ENCODE measurements around the gene TREM2.

The TREM2 gene

GRCh38 chr6:41184761-41185160 lies 21.8 kb upstream of the TREM2 start:
- DNase-seq (ENCODE audit: low read depth in 1 of 2, low spot score in 1 of 2) = no peak

GRCh38 chr6:41182069-41183034 lies 19.4 kb upstream of the TREM2 start:
- peak in 1 of 2 donors; percentile 16 for DNase-seq (ENCODE audit: low read depth in 1 of 2, low spot score in 1 of 2)

GRCh38 chr6:41181566-41181965 lies 18.6 kb upstream of the TREM2 start:
- DNase-seq (ENCODE audit: low read depth in 1 of 2, low spot score in 1 of 2) = no peak

GRCh38 chr6:41179163-41179562 lies 16.2 kb upstream of the TREM2 start:
- DNase-seq (ENCODE audit: low read depth in 1 of 2, low spot score in 1 of 2) = no peak

GRCh38 chr6:41177695-41178094 lies 14.8 kb upstream of the TREM2 start:
- no peak for DNase-seq (ENCODE audit: low read depth in 1 of 2, low spot score in 1 of 2)

- no peak for DNase-seq (ENCODE audit: low read depth in 1 of 2, low spot score in 1 of 2)
Measured at GRCh38 chr6:41177287-41177686, 14.4 kb upstream of the TREM2 start.

GRCh38 chr6:41176189-41176588 lies 13.3 kb upstream of the TREM2 start:
- no peak for DNase-seq (ENCODE audit: low read depth in 1 of 2, low spot score in 1 of 2)

GRCh38 chr6:41175084-41175483 lies 12.2 kb upstream of the TREM2 start:
- DNase-seq (ENCODE audit: low read depth in 1 of 2, low spot score in 1 of 2) = no peak

GRCh38 chr6:41174610-41175009 lies 11.7 kb upstream of the TREM2 start:
- DNase-seq (ENCODE audit: low read depth in 1 of 2, low spot score in 1 of 2) = no peak

- DNase-seq (ENCODE audit: low read depth in 1 of 2, low spot score in 1 of 2) = no peak
Measured at GRCh38 chr6:41171908-41172307, 9.0 kb upstream of the TREM2 start.

GRCh38 chr6:41170547-41171160 lies 7.7 kb upstream of the TREM2 start:
- DNase-seq (ENCODE audit: low read depth in 1 of 2, low spot score in 1 of 2) = no peak

GRCh38 chr6:41167173-41167963 lies 4.5 kb upstream of the TREM2 start:
- DNase-seq (ENCODE audit: low read depth in 1 of 2, low spot score in 1 of 2) = no peak

GRCh38 chr6:41164551-41165120 lies 1.7 kb upstream of the TREM2 start:
- DNase-seq (ENCODE audit: low read depth in 1 of 2, low spot score in 1 of 2) = no peak

- DNase-seq (ENCODE audit: low read depth in 1 of 2, low spot score in 1 of 2) = no peak
Measured at GRCh38 chr6:41163419-41163717, 452 bp upstream of the TREM2 start.

- DNase-seq (ENCODE audit: low read depth in 1 of 2, low spot score in 1 of 2) = no peak
Measured at GRCh38 chr6:41161851-41162552, 914 bp downstream of the TREM2 start.

- DNase-seq (ENCODE audit: low read depth in 1 of 2, low spot score in 1 of 2) = no peak
Measured at GRCh38 chr6:41161380-41161779, 1.5 kb downstream of the TREM2 start.

- DNase-seq (ENCODE audit: low read depth in 1 of 2, low spot score in 1 of 2) = no peak
Measured at GRCh38 chr6:41160933-41161332, 2.0 kb downstream of the TREM2 start.

GRCh38 chr6:41159415-41160082 lies 3.4 kb downstream of the TREM2 start:
- no peak for DNase-seq (ENCODE audit: low read depth in 1 of 2, low spot score in 1 of 2)

- no peak for DNase-seq (ENCODE audit: low read depth in 1 of 2, low spot score in 1 of 2)
Measured at GRCh38 chr6:41157323-41157722, 5.6 kb downstream of the TREM2 start.

GRCh38 chr6:41156771-41157170 lies 6.1 kb downstream of the TREM2 start:
- no peak for DNase-seq (ENCODE audit: low read depth in 1 of 2, low spot score in 1 of 2)

Data from stimulated activated CD4-positive, alpha-beta T cell treated with anti-CD3 and anti-CD28 coated beads, Interleukin-15, amount 100 ng/mL, for 1 hour (primary cell).